Neural progenitor cell (in vitro differentiated cells): ENCODE measurements around the gene MYO15A.

Source experiments
- EZH2 ChIP-seq: fragments of 200-600 bp; sonication (generic); IDR thresholded peaks from 2 replicates; pipeline ENCODE4 v1.6.1; 2017; ENCODE audit warnings: antibody characterized with exemption, mild to moderate bottlenecking, moderate library complexity
- TF ChIP-seq, protein P1 (sequence below): fragments of 200-600 bp; sonication (generic); IDR thresholded peaks from 2 replicates; pipeline ENCODE4 v1.5.1; 2017; ENCODE audit warnings: antibody characterized with exemption, mild to moderate bottlenecking

DNA sequence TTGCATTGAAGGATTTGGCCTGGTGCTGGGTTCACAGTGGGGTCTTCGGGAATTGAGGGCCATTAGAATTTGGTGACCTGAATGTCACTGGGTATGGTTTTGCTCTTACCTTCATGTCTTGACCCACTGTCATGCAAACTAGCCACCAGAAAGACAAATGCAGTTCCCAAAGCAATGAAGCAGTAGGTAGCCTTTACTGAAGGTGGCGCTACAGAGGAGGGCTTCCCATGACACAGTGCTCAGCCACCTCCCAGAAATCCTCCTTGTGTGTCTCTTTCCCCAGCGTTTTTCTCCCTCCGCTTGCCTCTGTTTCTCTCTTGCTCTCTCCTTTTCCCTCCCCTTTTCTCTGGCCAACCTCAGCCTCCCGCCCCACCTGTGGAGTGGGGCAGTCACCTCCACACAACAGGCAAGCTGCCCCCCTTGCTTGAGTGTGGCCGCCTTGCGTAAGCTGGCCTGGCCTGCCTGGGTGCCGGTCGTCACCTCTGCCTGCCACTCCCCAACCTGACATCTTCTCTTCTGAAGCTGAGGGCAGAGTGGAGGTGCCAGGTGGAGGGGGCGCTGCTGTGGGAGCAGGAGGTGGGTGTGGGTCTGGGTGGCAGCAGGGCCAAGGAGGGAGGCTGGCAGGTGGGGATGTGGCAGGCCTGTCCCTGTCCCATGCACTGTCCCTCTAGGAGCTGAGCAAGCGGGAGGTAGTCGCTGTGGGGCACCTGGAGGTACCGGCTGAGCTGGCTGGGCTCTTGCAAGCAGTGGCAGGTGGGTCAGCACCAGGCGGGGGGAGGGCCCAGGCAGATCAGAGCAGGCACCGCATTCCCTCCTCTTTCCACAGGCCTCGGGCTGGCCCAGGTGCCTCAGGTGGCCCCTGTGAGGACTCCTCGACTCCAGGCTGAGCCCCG is 34.7 kb downstream of the MYO15A start:
- TF ChIP-seq, protein P1, sequence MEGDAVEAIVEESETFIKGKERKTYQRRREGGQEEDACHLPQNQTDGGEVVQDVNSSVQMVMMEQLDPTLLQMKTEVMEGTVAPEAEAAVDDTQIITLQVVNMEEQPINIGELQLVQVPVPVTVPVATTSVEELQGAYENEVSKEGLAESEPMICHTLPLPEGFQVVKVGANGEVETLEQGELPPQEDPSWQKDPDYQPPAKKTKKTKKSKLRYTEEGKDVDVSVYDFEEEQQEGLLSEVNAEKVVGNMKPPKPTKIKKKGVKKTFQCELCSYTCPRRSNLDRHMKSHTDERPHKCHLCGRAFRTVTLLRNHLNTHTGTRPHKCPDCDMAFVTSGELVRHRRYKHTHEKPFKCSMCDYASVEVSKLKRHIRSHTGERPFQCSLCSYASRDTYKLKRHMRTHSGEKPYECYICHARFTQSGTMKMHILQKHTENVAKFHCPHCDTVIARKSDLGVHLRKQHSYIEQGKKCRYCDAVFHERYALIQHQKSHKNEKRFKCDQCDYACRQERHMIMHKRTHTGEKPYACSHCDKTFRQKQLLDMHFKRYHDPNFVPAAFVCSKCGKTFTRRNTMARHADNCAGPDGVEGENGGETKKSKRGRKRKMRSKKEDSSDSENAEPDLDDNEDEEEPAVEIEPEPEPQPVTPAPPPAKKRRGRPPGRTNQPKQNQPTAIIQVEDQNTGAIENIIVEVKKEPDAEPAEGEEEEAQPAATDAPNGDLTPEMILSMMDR, result peak; percentile 66
- no peak for TF ChIP-seq EZH2
